ENCODE results near the gene ALCAM. TPM values are rescaled to one million over a fixed set of nuclear protein-coding genes. Genes with fewer than 3 reads are reported as not detected.

ALCAM gene
- total RNA-seq, 2 experiments from 2014 or later = 11.4 to 20.6 TPM

GRCh38 chr3:105470851-105471250, 104.1 kb downstream of the ALCAM start:
- H3K36me3 Mint-ChIP-seq = no peaks in the 10 kb centered on the region
- peaks cover 10% of the 10 kb centered on the region for H3K4me1 Mint-ChIP-seq
- CTCF ChIA-PET = interaction anchor here (1.2 kb wide), 1 partner anchor 11 kb away, joined by 3 read pairs; no protein-coding TSS in a partner anchor
- no peak for DNase-seq
- H3K9me3 Mint-ChIP-seq (ENCODE audit: low read depth) = no peaks in the 10 kb centered on the region
- ATAC-seq = no peak
- H3K27me3 Mint-ChIP-seq = no peaks in the 10 kb centered on the region
- no peak overlapping the region for H3K4me3 Mint-ChIP-seq
- no peak overlapping the region for H3K27ac Mint-ChIP-seq

- CTCF ChIA-PET = interaction anchor here (1.1 kb wide), 2 partner anchors 11 to 12 kb away, joined by 3 read pairs; no protein-coding TSS in a partner anchor
- Mint-ChIP-seq H3K36me3 (peaks cover 4% of the 10 kb centered on the region), H3K4me3 (no peak overlapping the region), H3K4me1 (peaks cover 10% of the 10 kb centered on the region), H3K9me3 (ENCODE audit: low read depth) (peaks cover 7% of the 10 kb centered on the region), H3K27me3 (no peaks in the 10 kb centered on the region), H3K27ac (no peak overlapping the region)
- ATAC-seq (peak; percentile 33), DNase-seq (no peak)
Observed at GRCh38 chr3:105473521-105474223, 107.0 kb downstream of the ALCAM start.

GRCh38 chr3:105480768-105481167, 114.1 kb downstream of the ALCAM start:
- Mint-ChIP-seq H3K4me3 (no peak overlapping the region), H3K27me3 (no peaks in the 10 kb centered on the region), H3K9me3 (ENCODE audit: low read depth) (peaks cover 7% of the 10 kb centered on the region), H3K27ac (no peak overlapping the region), H3K4me1 (no peaks in the 10 kb centered on the region), H3K36me3 (peaks cover 4% of the 10 kb centered on the region)
- CTCF ChIA-PET = no interaction called here
- DNase-seq (no peak), ATAC-seq (no peak)

- H3K4me1 Mint-ChIP-seq = no peaks in the 10 kb centered on the region
- DNase-seq (no peak), ATAC-seq (no peak)
- H3K27me3 Mint-ChIP-seq = no peaks in the 10 kb centered on the region
- H3K4me3 Mint-ChIP-seq = no peak overlapping the region
- H3K27ac Mint-ChIP-seq = no peak overlapping the region
- no peaks in the 10 kb centered on the region for H3K9me3 Mint-ChIP-seq (ENCODE audit: low read depth)
- CTCF ChIA-PET = no interaction called here
- H3K36me3 Mint-ChIP-seq = no peaks in the 10 kb centered on the region
Observed at GRCh38 chr3:105483476-105483875, 116.8 kb downstream of the ALCAM start.

- Mint-ChIP-seq H3K4me1 (no peaks in the 10 kb centered on the region), H3K4me3 (no peak overlapping the region), H3K27ac (no peak overlapping the region), H3K27me3 (no peaks in the 10 kb centered on the region), H3K9me3 (ENCODE audit: low read depth) (peaks cover 12% of the 10 kb centered on the region), H3K36me3 (peaks cover 11% of the 10 kb centered on the region)
- no peak for ATAC-seq
- CTCF ChIA-PET = no interaction called here
- DNase-seq = no peak
Observed at GRCh38 chr3:105490045-105490444, 123.3 kb downstream of the ALCAM start.

GRCh38 chr3:105493305-105493892, 126.7 kb downstream of the ALCAM start:
- H3K9me3 Mint-ChIP-seq (ENCODE audit: low read depth) = peaks cover 12% of the 10 kb centered on the region
- ATAC-seq = no peak

GRCh38 chr3:105495021-105495420, 128.3 kb downstream of the ALCAM start:
- Mint-ChIP-seq H3K36me3 (peaks cover 11% of the 10 kb centered on the region), H3K27ac (no peak overlapping the region), H3K27me3 (no peaks in the 10 kb centered on the region), H3K4me1 (no peaks in the 10 kb centered on the region), H3K4me3 (no peak overlapping the region), H3K9me3 (ENCODE audit: low read depth) (peaks cover 11% of the 10 kb centered on the region)
- CTCF ChIA-PET = no interaction called here
- DNase-seq (no peak), ATAC-seq (no peak)

More at GRCh38 chr3:105493305-105493892, 126.7 kb downstream of the ALCAM start:
- H3K27me3 Mint-ChIP-seq = no peaks in the 10 kb centered on the region
- no peak for DNase-seq
- no peak overlapping the region for H3K4me3 Mint-ChIP-seq
- H3K36me3 Mint-ChIP-seq = peaks cover 11% of the 10 kb centered on the region
- H3K27ac Mint-ChIP-seq = no peak overlapping the region
- CTCF ChIA-PET = no interaction called here
- H3K4me1 Mint-ChIP-seq = no peaks in the 10 kb centered on the region

- Mint-ChIP-seq H3K4me1 (no peaks in the 10 kb centered on the region), H3K27me3 (no peaks in the 10 kb centered on the region), H3K36me3 (peaks cover 7% of the 10 kb centered on the region), H3K4me3 (no peak overlapping the region), H3K9me3 (ENCODE audit: low read depth) (peaks cover 7% of the 10 kb centered on the region), H3K27ac (no peak overlapping the region)
- ATAC-seq (no peak), DNase-seq (no peak)
- CTCF ChIA-PET = no interaction called here
Observed at GRCh38 chr3:105496343-105496742, 129.6 kb downstream of the ALCAM start.

GRCh38 chr3:105497386-105497785, 130.7 kb downstream of the ALCAM start:
- CTCF ChIA-PET = no interaction called here
- Mint-ChIP-seq H3K4me1 (no peaks in the 10 kb centered on the region), H3K27ac (no peak overlapping the region), H3K36me3 (peaks cover 1% of the 10 kb centered on the region), H3K27me3 (no peaks in the 10 kb centered on the region), H3K9me3 (ENCODE audit: low read depth) (peaks cover under 1% of the 10 kb centered on the region), H3K4me3 (no peak overlapping the region)
- ATAC-seq (no peak), DNase-seq (no peak)

GRCh38 chr3:105499961-105500360, 133.3 kb downstream of the ALCAM start:
- no peaks in the 10 kb centered on the region for H3K9me3 Mint-ChIP-seq (ENCODE audit: low read depth)
- CTCF ChIA-PET = no interaction called here

GRCh38 chr3:105502333-105502732, 135.6 kb downstream of the ALCAM start:
- no peak overlapping the region for H3K27ac Mint-ChIP-seq
- H3K36me3 Mint-ChIP-seq = peaks cover 1% of the 10 kb centered on the region
- CTCF ChIA-PET = no interaction called here
- ATAC-seq (no peak), DNase-seq (no peak)
- no peaks in the 10 kb centered on the region for H3K4me1 Mint-ChIP-seq
- no peaks in the 10 kb centered on the region for H3K27me3 Mint-ChIP-seq
- no peaks in the 10 kb centered on the region for H3K9me3 Mint-ChIP-seq (ENCODE audit: low read depth)
- H3K4me3 Mint-ChIP-seq = no peak overlapping the region

More at GRCh38 chr3:105499961-105500360, 133.3 kb downstream of the ALCAM start:
- DNase-seq (no peak), ATAC-seq (no peak)
- H3K27me3 Mint-ChIP-seq = no peaks in the 10 kb centered on the region
- no peak overlapping the region for H3K27ac Mint-ChIP-seq
- H3K36me3 Mint-ChIP-seq = peaks cover 1% of the 10 kb centered on the region
- no peak overlapping the region for H3K4me3 Mint-ChIP-seq
- H3K4me1 Mint-ChIP-seq = no peaks in the 10 kb centered on the region

GRCh38 chr3:105503191-105503593, 136.5 kb downstream of the ALCAM start:
- Mint-ChIP-seq H3K4me3 (no peak overlapping the region), H3K4me1 (no peaks in the 10 kb centered on the region), H3K27ac (no peak overlapping the region), H3K27me3 (no peaks in the 10 kb centered on the region), H3K36me3 (peaks cover 1% of the 10 kb centered on the region), H3K9me3 (ENCODE audit: low read depth) (no peaks in the 10 kb centered on the region)
- DNase-seq = no peak
- ATAC-seq = no peak
- CTCF ChIA-PET = no interaction called here

- H3K9me3 Mint-ChIP-seq (ENCODE audit: low read depth) = no peaks in the 10 kb centered on the region
- DNase-seq = no peak
- no peak for ATAC-seq
- no peak overlapping the region for H3K4me3 Mint-ChIP-seq
- H3K36me3 Mint-ChIP-seq = peaks cover 1% of the 10 kb centered on the region
- H3K27ac Mint-ChIP-seq = no peak overlapping the region
- H3K27me3 Mint-ChIP-seq = no peaks in the 10 kb centered on the region
- CTCF ChIA-PET = no interaction called here
- no peaks in the 10 kb centered on the region for H3K4me1 Mint-ChIP-seq
Observed at GRCh38 chr3:105504440-105504951, 137.8 kb downstream of the ALCAM start.

- DNase-seq (no peak), ATAC-seq (no peak)
- CTCF ChIA-PET = interaction anchor here (1.3 to 2.7 kb wide), 2 partner anchors 13 to 14 kb away, joined by 3 to 8 read pairs; no protein-coding TSS in a partner anchor
- H3K27ac Mint-ChIP-seq = no peak overlapping the region
- no peaks in the 10 kb centered on the region for H3K27me3 Mint-ChIP-seq
- H3K36me3 Mint-ChIP-seq = peaks cover under 1% of the 10 kb centered on the region
- no peaks in the 10 kb centered on the region for H3K4me1 Mint-ChIP-seq
- H3K9me3 Mint-ChIP-seq (ENCODE audit: low read depth) = no peaks in the 10 kb centered on the region
- H3K4me3 Mint-ChIP-seq = no peak overlapping the region
Observed at GRCh38 chr3:105505170-105505569, 138.5 kb downstream of the ALCAM start.

Data from activated CD8-positive, alpha-beta memory T cell treated with anti-CD3 and anti-CD28 coated beads, Interleukin-2, amount 10 ng/mL, durations not matched to agents 7 days and 5 days (primary cell).